Measurements from ENCODE around the gene PIRT. TPM values are rescaled to one million over a fixed set of nuclear protein-coding genes. Genes with fewer than 3 reads are reported as not detected.

PIRT gene
- total RNA-seq, 1 donor from 2014 or later: 0.07 TPM

GRCh38 chr17:10803350-10803749 lies 34.5 kb downstream of the PIRT start:
- Mint-ChIP-seq H3K9me3 (no peaks in the 10 kb centered on the region), H3K27me3 (ENCODE audit: low read depth) (no peaks in the 10 kb centered on the region), H3K36me3 (ENCODE audit: low read depth) (no peaks in the 10 kb centered on the region), H3K4me1 (peaks cover 8% of the 10 kb centered on the region), H3K27ac (ENCODE audit: unreplicated experiment) (no peak overlapping the region), H3K4me3 (no peak overlapping the region)
- TF ChIP-seq CTCF (conservative IDR thresholded peaks at IDR 0.05): no peak
- no peak for DNase-seq (ENCODE audit: low read depth, low spot score)

GRCh38 chr17:10802496-10803284 lies 35.2 kb downstream of the PIRT start:
- Mint-ChIP-seq H3K4me1 (peaks cover 8% of the 10 kb centered on the region), H3K27ac (ENCODE audit: unreplicated experiment) (no peak overlapping the region), H3K4me3 (no peak overlapping the region), H3K27me3 (ENCODE audit: low read depth) (no peaks in the 10 kb centered on the region), H3K36me3 (ENCODE audit: low read depth) (no peaks in the 10 kb centered on the region), H3K9me3 (no peaks in the 10 kb centered on the region)
- TF ChIP-seq CTCF (conservative IDR thresholded peaks at IDR 0.05): no peak
- DNase-seq (ENCODE audit: low read depth, low spot score): no peak

- H3K36me3 Mint-ChIP-seq (ENCODE audit: low read depth): no peaks in the 10 kb centered on the region
- H3K9me3 Mint-ChIP-seq: no peaks in the 10 kb centered on the region
- H3K27ac Mint-ChIP-seq (ENCODE audit: unreplicated experiment): no peak overlapping the region
- H3K4me3 Mint-ChIP-seq: no peak overlapping the region
- no peaks in the 10 kb centered on the region for H3K27me3 Mint-ChIP-seq (ENCODE audit: low read depth)
- no peak for DNase-seq (ENCODE audit: low read depth, low spot score)
- H3K4me1 Mint-ChIP-seq: peaks cover 8% of the 10 kb centered on the region
- no peak for TF ChIP-seq CTCF (conservative IDR thresholded peaks at IDR 0.05)
Observed at GRCh38 chr17:10799407-10799806, 38.5 kb downstream of the PIRT start.

GRCh38 chr17:10798910-10799309 lies 39.0 kb downstream of the PIRT start:
- no peak for TF ChIP-seq CTCF (conservative IDR thresholded peaks at IDR 0.05)
- Mint-ChIP-seq H3K36me3 (ENCODE audit: low read depth) (no peaks in the 10 kb centered on the region), H3K9me3 (no peaks in the 10 kb centered on the region), H3K4me3 (no peak overlapping the region), H3K27ac (ENCODE audit: unreplicated experiment) (no peak overlapping the region), H3K4me1 (peaks cover 8% of the 10 kb centered on the region), H3K27me3 (ENCODE audit: low read depth) (no peaks in the 10 kb centered on the region)
- DNase-seq (ENCODE audit: low read depth, low spot score): no peak

DNA sequence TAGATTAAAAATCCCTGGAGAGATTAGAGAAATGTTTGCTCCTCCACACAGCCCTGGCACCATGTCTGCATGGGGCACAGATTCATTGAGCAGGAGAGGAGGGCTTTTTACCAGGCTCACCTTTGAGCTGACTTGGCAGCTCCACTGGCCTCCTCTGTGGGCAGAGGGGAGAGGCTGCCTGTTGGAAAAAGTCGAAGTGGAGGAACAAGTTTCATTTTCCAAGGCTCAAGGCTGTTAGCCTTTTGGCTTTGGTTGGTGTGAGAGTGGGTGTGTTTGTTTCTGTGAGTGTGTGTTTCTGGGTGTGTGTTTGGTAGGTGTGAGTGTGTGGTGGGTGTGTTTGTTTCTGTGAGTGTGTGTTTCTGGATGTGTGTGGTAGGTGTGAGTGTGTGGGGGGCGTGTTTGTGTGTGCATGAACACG lies 39.5 kb downstream of the PIRT start:
- DNase-seq (ENCODE audit: low read depth, low spot score): no peak
- no peak for TF ChIP-seq CTCF (conservative IDR thresholded peaks at IDR 0.05)
- Mint-ChIP-seq H3K9me3 (no peaks in the 10 kb centered on the region), H3K36me3 (ENCODE audit: low read depth) (no peaks in the 10 kb centered on the region), H3K4me3 (no peak overlapping the region), H3K27ac (ENCODE audit: unreplicated experiment) (no peak overlapping the region), H3K4me1 (peaks cover 8% of the 10 kb centered on the region), H3K27me3 (ENCODE audit: low read depth) (no peaks in the 10 kb centered on the region)
